Endothelial cell of umbilical vein (primary cell): ENCODE data around the gene PCGF3. TPM values are rescaled to one million over a fixed set of nuclear protein-coding genes. Genes with fewer than 3 reads are reported as not detected.

ENCODE experiments used
- BruUV-seq: library from RNA; stranded (reverse); fragments of 400-500 nt; replicated peaks from 2 replicates; lab custom pipeline; 2021; lab: Mats Ljungman, UMichigan
- CTCF ChIA-PET: fragments of 300-600, 350-600 bp; sonication (Branson Sonifier 250); formaldehyde crosslinking; loops from one replicate; lab custom pipeline; 2021; ENCODE audit warnings: antibody characterized with exemption, inconsistent platforms; lab: Charles Lee
- POLR2A ChIA-PET: fragments of 300-600, 350-600 bp; sonication (Branson Sonifier 250); formaldehyde crosslinking; loops from one replicate; lab custom pipeline; 2021; ENCODE audit warnings: antibody characterized with exemption, inconsistent platforms; lab: Charles Lee
- DNase-seq: peaks from one replicate; pipeline ENCODE4 v3.0.0-alpha.2; 2011; ENCODE audit warnings: low read depth, low spot score
- FAIRE-seq: peaks from 2 replicates; lab custom pipeline; 2011; peaks lifted over from hg19 to GRCh38; lab: Jason Lieb, UNC
- H2AFZ ChIP-seq: 2 replicates; pipeline ENCODE4 v1.6.0; 2012; ENCODE audit warnings: low read depth, low read length, control low read depth, inconsistent platforms
- H3K27ac ChIP-seq: 2 replicates; pipeline ENCODE4 v1.5.1; 2011; ENCODE audit warnings: low read depth, mild to moderate bottlenecking, control low read depth, low read length, moderate library complexity; ENCODE audit not compliant: insufficient read depth
- H3K27me3 ChIP-seq, 2 experiments: 2 replicates each; pipeline versions ENCODE4 v1.6.0 to v1.6.1; 2011; ENCODE audit warnings: low read length in 2 of 2, mixed read lengths in 1 of 2; ENCODE audit not compliant: control insufficient read depth in 2 of 2, insufficient read depth in 2 of 2
- H3K36me3 ChIP-seq, 2 experiments: 2 replicates in 1 of 2; 3 replicates in 1 of 2; pipeline ENCODE4 v1.5.1; 2011; ENCODE audit warnings: low read length in 2 of 2, mild to moderate bottlenecking in 1 of 2, moderate library complexity in 1 of 2; ENCODE audit not compliant: control insufficient read depth in 2 of 2, insufficient read depth in 2 of 2; ENCODE audit errors: extremely low read depth in 1 of 2
- H3K4me1 ChIP-seq: 3 replicates; pipeline ENCODE4 v1.5.1; 2011; ENCODE audit warnings: mild to moderate bottlenecking, low read length; ENCODE audit not compliant: control insufficient read depth, insufficient read depth; ENCODE audit errors: extremely low read depth
- H3K4me2 ChIP-seq: 2 replicates; pipeline ENCODE4 v1.6.1; 2011; ENCODE audit warnings: low read length, control low read depth, mixed read lengths; ENCODE audit not compliant: insufficient read depth
- H3K4me3 ChIP-seq, 3 experiments: fragments of 200-600 bp in 1 of 3; sonication (generic), shearing (Covaris generic) in 1 of 3; replicated peaks in 1 of 3; 2 replicates each; pipeline ENCODE4 v1.5.1; 2011 to 2016; ENCODE audit warnings: control low read depth in 3 of 3, low read length in 3 of 3, mild to moderate bottlenecking in 2 of 3, inconsistent platforms in 1 of 3, low read depth in 1 of 3, moderate library complexity in 1 of 3; ENCODE audit not compliant: insufficient read depth in 1 of 3
- H3K79me2 ChIP-seq: 2 replicates; pipeline ENCODE4 v1.6.0; 2012; ENCODE audit warnings: low read length, inconsistent platforms; ENCODE audit not compliant: control insufficient read depth, insufficient read depth
- H3K9ac ChIP-seq: replicated peaks from 2 replicates; pipeline ENCODE3; 2011; ENCODE audit warnings: low read length, control low read depth; ENCODE audit not compliant: insufficient read depth; ENCODE audit errors: extremely low read depth
- H3K9me1 ChIP-seq: replicated peaks from 3 replicates; pipeline ENCODE4 v1.6.0; 2011; ENCODE audit warnings: mild to moderate bottlenecking, low read length; ENCODE audit not compliant: control insufficient read depth, insufficient read depth; ENCODE audit errors: extremely low read depth
- H3K9me3 ChIP-seq: replicated peaks from 2 replicates; pipeline ENCODE4 v1.5.1; 2012; ENCODE audit warnings: low read length, inconsistent platforms; ENCODE audit not compliant: control insufficient read depth, insufficient read depth
- H4K20me1 ChIP-seq: replicated peaks from 2 replicates; pipeline ENCODE3; 2011; ENCODE audit warnings: mild to moderate bottlenecking, low read length; ENCODE audit not compliant: control insufficient read depth, insufficient read depth; ENCODE audit errors: extremely low read depth
- CTCF ChIP-seq, 2 donors: IDR thresholded peaks; 1 replicate in 1 of 2; 2 replicates in 1 of 2; pipeline ENCODE4 v1.5.1; 2011; ENCODE audit warnings: low read length in 2 of 2, mild to moderate bottlenecking in 2 of 2, moderate library complexity in 2 of 2, control low read depth in 1 of 2, inconsistent platforms in 1 of 2, low read depth in 1 of 2; ENCODE audit not compliant: insufficient read depth in 1 of 2; ENCODE audit errors: extremely low read depth in 1 of 2
- EZH2 ChIP-seq: IDR thresholded peaks from 2 replicates; pipeline ENCODE4 v1.6.1; 2012; ENCODE audit warnings: borderline replicate concordance, low read depth, mild to moderate bottlenecking, moderate library complexity, low read length, inconsistent platforms; ENCODE audit not compliant: severe bottlenecking
- FOS ChIP-seq: IDR thresholded peaks from 2 replicates; pipeline ENCODE4 v1.6.1; 2011; ENCODE audit warnings: mild to moderate bottlenecking, low read length, moderate library complexity, borderline replicate concordance; ENCODE audit not compliant: insufficient read depth
- GATA2 ChIP-seq: IDR thresholded peaks from 2 replicates; pipeline ENCODE4 v1.7.0; 2011; ENCODE audit warnings: low read depth, mild to moderate bottlenecking, moderate library complexity, mixed read lengths, low read length; ENCODE audit not compliant: insufficient read length, insufficient read depth
- JUN ChIP-seq: IDR thresholded peaks from 2 replicates; pipeline ENCODE4 v1.6.1; 2011; ENCODE audit warnings: borderline replicate concordance, low read depth; ENCODE audit not compliant: insufficient read length, insufficient read depth
- MAX ChIP-seq: IDR thresholded peaks from 2 replicates; pipeline ENCODE4 v1.6.1; 2011; ENCODE audit not compliant: insufficient read depth, insufficient read length
- MYC ChIP-seq: IDR thresholded peaks from one replicate; pipeline ENCODE4 v1.6.1; 2011; ENCODE audit warnings: mild to moderate bottlenecking, low read depth, low read length
- POLR2A ChIP-seq: IDR thresholded peaks from 2 replicates; pipeline ENCODE4 v1.6.1; 2012; ENCODE audit warnings: low read depth, mild to moderate bottlenecking, control low read depth, low read length
- POLR2AphosphoS5 ChIP-seq: IDR thresholded peaks from 2 replicates; pipeline ENCODE4 v1.6.1; 2012; ENCODE audit warnings: low read depth, mild to moderate bottlenecking, control low read depth, low read length, moderate library complexity; ENCODE audit not compliant: insufficient read depth
- dilution Hi-C: fragments of 300-500 bp; cut with MboI; formaldehyde crosslinking; loops from one replicate; pipeline ENCODE4 v1.15.0; 2019; ENCODE audit warnings: low sequenced_read_pairs; ENCODE audit not compliant: extremely low pct_ligation_motif_present
- intact Hi-C: fragments of 100-400 bp; cut with micrococcal nuclease; formaldehyde crosslinking; loops from one replicate; pipeline ENCODE4 v1.10.0; 2022
- polyA plus RNA-seq, 4 experiments: library from polyadenylated mRNA; depleted of rRNA in 3 of 4; stranded (reverse) in 3 of 4; unstranded in 1 of 4; fragments of >200 nt; gene quantifications; 2 replicates each; pipeline versions ENCODE4 v1.2.1 to v1.2.3, GENCODE V29; 2011 to 2012; ENCODE audit warnings: missing spikeins in 1 of 4
- total RNA-seq: library from RNA; stranded (reverse); gene quantifications from 2 replicates; pipeline ENCODE4 v1.2.3, GENCODE V29; 2021

The PCGF3 gene
- total and polyA plus RNA-seq, 2 donors (not counting 3 experiments of a cell fraction or from before 2014, with no cell fraction given), result 70.2 to 91.8 TPM

- TF ChIP-seq CTCF (IDR thresholded peaks at IDR 0.05; ENCODE audit: extremely low read depth in 1 of 2, insufficient read depth in 1 of 2, low read depth in 1 of 2, low read length in 2 of 2) (no peak), POLR2A (no peak), FOS (no peak), POLR2AphosphoS5 (no peak), EZH2 (no peak), MAX (no peak), GATA2 (no peak), JUN (no peak), MYC (no peak)
- ChIA-PET CTCF (interaction anchor here (0.8 kb wide), 1 partner anchor 10 kb away, joined by 3 read pairs; no protein-coding TSS in a partner anchor), POLR2A (no interaction called here)
- dilution Hi-C loops, result no loop called here
- FAIRE-seq, result no peak
- Histone ChIP-seq H3K4me1 (peaks cover 19% of the 10 kb centered on the region), H3K36me3 (peaks cover 0 to 2% of the 10 kb centered on the region in 2 experiments), H3K9me1 (no peaks in the 10 kb centered on the region), H3K27ac (no peak overlapping the region), H3K79me2 (peaks cover 19% of the 10 kb centered on the region), H3K27me3 (peaks cover 0 to 2% of the 10 kb centered on the region in 2 experiments), H2AFZ (no peak overlapping the region), H3K4me2 (no peak overlapping the region), H3K4me3 (no peak overlapping the region), H3K9ac (no peak overlapping the region), H4K20me1 (no peaks in the 10 kb centered on the region), H3K9me3 (no peaks in the 10 kb centered on the region)
- intact Hi-C loops, result loop anchor here (5.0 kb wide), 2 partner anchors 43 to 263 kb away; partner anchors contain the start of gene CPLX1
- no TSS peak for BruUV-seq
- no peak for DNase-seq
Measured at GRCh38 chr4:784401-785331, 79.0 kb downstream of the PCGF3 start.
